ENCODE data around the gene HEATR3.

Gene HEATR3

GRCh38 chr16:50058091-50058771 lies 7.5 kb upstream of the HEATR3 start:
- no peak for DNase-seq

GRCh38 chr16:50059111-50059510 lies 6.7 kb upstream of the HEATR3 start:
- DNase-seq: no peak

- no peak for DNase-seq
Measured at GRCh38 chr16:50059669-50060068, 6.1 kb upstream of the HEATR3 start.

GRCh38 chr16:50061326-50061725 lies 4.4 kb upstream of the HEATR3 start:
- no peak for DNase-seq

- DNase-seq: no peak
Measured at GRCh38 chr16:50065241-50065623, 538 bp upstream of the HEATR3 start.

GRCh38 chr16:50066482-50067289 lies 916 bp downstream of the HEATR3 start:
- DNase-seq: peak in 1 of 5 experiments; percentile 8

- peak in 1 of 5 experiments; percentile 74 for DNase-seq
Measured at GRCh38 chr16:50067290-50067853, 1.6 kb downstream of the HEATR3 start.

GRCh38 chr16:50068550-50068949 lies 2.8 kb downstream of the HEATR3 start:
- no peak for DNase-seq

- DNase-seq: no peak
Measured at GRCh38 chr16:50069060-50069459, 3.3 kb downstream of the HEATR3 start.

GRCh38 chr16:50071075-50071671 lies 5.4 kb downstream of the HEATR3 start:
- DNase-seq: no peak

GRCh38 chr16:50072730-50073129 lies 7.0 kb downstream of the HEATR3 start:
- DNase-seq: peak in 1 of 5 experiments; percentile 26

GRCh38 chr16:50079397-50080140 lies 13.8 kb downstream of the HEATR3 start:
- DNase-seq: no peak

GRCh38 chr16:50081428-50082018 lies 15.8 kb downstream of the HEATR3 start:
- DNase-seq: no peak

- DNase-seq: no peak
Measured at GRCh38 chr16:50083996-50084395, 18.2 kb downstream of the HEATR3 start.

- no peak for DNase-seq
Measured at GRCh38 chr16:50086176-50086575, 20.4 kb downstream of the HEATR3 start.

GRCh38 chr16:50088302-50088701 lies 22.5 kb downstream of the HEATR3 start:
- no peak for DNase-seq

- no peak for DNase-seq
Measured at GRCh38 chr16:50092891-50093290, 27.1 kb downstream of the HEATR3 start.

GRCh38 chr16:50093607-50094539 lies 28.1 kb downstream of the HEATR3 start:
- peak in 3 of 5 experiments; percentile 2 to 78 (median 6) for DNase-seq

GRCh38 chr16:50096791-50097190 lies 31.0 kb downstream of the HEATR3 start:
- DNase-seq: no peak

GRCh38 chr16:50099957-50100648 lies 34.3 kb downstream of the HEATR3 start:
- DNase-seq: no peak

Data from T-helper 2 cell (primary cell).